ENCODE results near the gene LRRC63.
"Not testable (repeated sequence)": the region's sequence is repeated elsewhere in the genome, so short reads cannot be mapped to it uniquely, and the experiment has no call there.

LRRC63 gene

DNA sequence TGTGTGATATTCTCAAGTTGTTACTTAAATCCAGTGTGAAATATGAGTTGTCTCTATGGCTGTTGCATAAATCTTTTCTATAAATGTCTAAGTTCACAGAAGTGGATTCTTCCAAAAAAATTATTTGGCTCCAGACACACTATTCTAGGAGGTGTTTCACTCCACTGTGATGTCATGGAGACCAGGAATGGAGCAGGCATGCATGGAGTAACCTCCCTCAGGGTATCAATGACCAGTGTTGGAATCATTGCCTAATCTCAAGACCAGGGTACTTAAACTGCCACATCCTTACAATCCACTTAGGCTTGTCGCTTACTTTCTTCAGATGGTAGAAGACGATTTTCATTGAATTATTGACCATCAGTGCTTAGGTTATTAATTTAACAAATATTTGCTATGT, 55.4 kb downstream of the LRRC63 start:
- no peak for DNase-seq

DNA sequence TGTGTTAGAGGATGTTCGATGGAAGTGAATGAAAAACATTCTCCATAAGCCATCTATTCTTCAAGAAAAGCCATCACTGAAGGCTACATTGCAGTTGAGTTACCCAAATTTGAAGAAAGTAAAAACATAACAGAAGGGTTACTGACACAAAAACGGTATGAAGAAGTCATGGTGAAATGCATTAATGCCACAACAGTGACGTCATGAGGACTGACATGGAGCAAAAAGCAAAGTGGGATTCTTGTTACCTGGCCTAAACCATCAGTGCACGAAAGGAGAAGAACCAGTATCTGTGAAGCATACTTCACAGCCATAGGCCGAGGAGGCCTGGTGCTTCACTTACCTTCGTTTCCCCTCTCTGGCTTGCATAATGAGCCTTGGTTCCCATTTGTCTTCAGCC, 58.7 kb downstream of the LRRC63 start:
- DNase-seq: no peak

DNA sequence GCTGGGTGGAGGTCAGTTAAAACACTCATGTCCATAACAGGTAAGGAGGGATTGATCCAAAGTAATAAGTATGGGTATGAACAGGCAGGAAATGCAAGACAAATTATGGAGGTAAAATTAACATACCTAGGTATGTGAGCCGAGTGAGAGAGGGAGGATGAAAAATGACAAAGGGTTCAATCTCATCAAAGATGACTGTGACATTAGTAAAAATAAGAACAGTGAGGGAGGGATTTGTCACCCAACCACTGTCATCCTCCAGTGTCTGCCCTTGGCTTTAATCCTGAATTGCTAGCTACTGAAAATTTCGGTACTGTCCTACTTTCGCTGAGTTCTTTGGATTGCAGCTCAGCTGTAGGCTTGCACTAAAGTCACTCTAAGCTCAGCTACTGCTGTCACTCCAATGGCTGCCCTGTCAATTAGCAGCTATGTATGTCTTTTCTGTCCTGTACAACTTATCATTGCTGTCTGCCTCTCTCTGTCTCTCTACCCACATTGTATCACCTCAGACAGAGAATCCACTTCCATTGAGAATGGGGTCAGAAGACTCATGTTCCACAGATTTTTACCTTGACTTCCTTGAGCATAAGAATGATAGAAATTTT, 62.5 kb downstream of the LRRC63 start:
- DNase-seq: no peak

DNA sequence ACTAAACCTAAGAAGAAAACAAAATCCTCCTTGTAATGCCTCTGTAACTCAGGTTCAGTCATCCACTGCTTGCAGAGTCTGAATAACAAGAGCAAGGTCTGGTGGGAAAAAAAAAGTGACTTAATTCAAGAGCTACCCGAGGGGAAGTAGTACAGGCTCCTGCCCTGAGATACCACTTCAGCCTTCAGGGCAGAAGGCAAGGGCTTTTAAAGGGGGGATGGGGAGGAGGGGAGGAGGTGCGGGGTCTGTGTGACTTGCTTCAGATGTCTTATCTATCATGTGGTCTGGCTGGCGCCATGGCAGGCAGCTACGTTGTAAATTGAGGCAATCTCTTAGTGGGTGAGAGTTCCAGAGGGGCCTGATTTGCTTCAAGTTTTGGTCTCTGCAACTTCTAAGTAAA, 66.7 kb downstream of the LRRC63 start:
- peak in 3 of 4 experiments; percentile 31 to 40 (median 36) for DNase-seq

DNA sequence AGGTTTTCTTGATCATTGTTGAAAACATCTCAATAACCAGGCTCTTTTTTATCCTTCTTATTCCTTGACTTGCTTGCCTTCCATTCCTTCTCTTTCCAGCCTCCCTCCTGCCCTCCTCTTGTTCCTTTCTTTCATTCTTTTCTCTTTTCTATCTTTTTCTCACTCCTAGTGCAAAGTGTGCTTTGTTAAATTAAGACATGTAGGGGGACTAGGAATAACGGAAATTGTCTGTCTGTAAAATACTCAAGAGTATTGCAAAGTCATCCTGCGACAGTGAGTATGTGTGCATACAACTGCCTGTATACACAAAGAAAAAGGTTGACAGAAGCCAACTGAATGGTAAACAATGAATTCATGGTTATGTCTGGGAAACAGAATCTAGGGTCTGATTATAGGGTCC, 70.1 kb downstream of the LRRC63 start:
- no peak for DNase-seq

DNA sequence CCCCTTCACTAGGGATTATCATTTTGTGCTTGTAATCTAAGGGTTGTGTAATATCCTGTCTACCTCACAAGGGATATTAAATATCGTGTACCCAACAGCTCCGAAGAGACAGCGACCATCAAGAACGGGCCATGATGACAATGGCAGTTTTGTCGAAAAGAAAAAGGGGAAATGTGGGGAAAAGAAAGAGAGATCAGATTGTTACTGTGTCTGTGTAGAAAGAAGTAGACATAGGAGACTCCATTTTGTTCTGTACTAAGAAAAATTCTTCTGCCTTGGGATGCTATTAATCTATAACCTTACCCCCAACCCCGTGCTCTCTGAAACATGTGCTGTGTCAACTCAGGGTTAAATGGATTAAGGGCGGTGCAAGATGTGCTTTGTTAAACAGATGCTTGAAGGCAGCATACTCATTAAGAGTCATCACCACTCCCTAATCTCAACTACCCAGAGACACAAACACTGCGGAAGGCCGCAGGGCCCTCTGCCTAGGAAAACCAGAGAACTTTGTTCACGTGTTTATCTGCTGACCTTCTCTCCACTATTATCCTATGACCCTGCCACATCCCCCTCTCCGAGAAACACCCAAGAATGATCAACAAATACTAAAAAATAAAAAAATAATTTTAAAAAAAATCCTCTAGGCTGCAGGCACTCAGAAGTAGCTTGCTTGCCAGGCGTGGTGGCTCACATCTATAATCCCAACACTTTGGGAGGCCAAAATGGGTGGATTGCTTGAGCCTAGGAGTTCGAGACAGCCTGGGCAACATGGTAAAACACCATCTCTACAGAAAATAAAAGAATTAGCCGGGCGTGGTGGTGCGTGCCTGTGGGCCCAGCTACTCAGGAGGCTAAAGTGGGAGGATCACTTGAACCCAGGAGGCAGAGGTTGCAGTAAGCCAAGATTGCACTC, 72.4 kb downstream of the LRRC63 start:
- DNase-seq: not testable (repeated sequence)

DNA sequence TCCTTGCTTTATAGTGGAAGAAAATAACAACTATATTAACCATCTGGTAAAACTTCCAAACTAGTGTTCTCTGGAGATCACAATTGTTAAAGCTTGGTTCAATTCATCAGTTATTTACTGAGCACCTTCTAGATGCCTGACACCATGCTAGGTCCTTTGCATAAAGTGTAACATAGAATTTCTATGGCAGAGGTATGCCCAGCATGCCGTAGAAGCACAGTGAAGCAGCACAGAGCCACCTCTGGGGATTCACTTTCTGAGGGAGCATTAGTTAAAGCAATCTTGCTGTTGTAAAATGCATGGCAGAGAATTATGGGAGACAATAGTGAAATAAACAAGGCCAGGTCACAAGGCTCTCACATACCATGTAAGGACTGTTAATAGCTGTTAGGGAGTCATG, 75.2 kb downstream of the LRRC63 start:
- DNase-seq: no peak

DNA sequence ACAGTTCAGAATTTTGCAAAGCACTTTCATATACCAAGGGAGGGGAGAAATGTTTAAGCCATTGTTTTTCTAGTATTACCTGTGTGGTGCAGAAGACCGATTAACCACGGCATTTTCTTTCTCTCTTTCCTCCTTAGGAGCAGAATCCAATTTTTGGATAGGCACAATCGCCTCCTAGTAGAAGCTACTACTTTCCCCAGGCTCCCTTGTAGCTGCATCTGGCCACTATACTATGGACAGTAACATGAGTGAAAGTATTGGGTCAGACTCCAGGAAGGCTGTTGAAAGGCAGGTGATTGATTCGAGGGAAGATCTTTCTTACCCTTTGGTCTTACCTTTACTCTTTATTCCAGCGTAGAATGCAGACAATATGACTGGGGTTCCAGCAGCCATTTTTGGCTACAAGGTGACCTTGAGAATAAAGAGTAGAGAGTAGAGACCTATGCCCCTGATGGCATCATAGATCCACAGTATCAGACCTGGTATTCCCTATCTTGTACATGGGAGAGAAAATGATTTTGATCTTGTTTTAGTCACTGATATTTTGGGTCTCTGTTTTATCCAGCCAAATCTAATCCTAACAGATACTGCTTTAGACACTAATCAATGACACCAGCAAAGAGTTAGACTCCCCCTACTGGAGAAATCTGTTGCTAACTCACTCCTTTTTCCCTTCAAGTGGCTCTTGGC, 77.0 kb downstream of the LRRC63 start:
- DNase-seq: peak; percentile 62 to 86 (median 74)

DNA sequence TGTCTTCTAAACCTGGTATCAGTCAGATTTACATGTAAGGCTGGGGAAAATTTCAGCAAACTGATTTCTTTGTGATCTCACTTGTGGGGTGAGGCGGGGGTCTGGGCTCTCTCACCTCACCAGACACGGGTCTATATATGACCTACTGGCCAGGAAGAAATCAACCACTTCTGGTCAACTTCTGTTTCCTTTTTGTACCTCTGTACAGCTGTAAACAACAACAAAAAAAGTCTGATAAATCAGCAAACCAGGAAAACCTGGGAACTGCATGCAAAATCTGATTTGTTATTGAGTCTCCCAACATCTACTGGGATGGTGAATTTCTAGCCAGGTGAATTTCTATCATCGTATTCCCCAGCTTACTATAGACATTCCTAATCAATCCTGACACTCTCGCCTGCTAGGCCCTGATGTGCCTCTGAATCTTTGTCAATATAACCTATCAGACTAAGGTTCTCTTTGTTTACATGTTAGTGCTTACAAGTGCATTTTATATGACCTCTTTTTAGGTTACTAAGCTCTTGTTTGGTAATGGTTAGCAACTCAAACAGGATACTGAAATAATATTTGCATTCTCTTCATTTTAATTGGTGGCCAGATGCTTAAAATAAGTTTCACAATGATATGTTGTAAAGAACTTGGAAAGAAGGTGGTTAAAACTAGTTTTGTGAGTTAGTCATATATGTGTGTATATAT, 77.7 kb downstream of the LRRC63 start:
- DNase-seq: no peak

DNA sequence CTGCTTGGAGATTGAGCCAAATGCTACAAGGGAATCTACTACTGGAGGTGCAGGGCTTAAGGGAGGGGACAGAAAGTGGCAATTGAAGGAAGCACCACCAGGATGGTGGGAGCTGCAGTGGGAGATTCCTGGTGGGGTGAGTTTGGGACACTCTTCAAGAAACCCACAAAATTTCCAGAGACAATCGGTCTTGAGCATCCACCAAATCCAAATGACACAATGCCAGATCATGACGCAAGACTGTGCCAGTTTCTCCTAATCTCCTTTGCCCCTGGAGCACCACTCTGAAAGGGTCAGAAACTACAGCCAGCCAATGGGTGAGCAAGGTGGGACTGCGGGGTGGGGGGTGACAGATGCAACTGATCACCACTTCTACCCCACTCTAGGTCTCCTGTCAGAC, 78.7 kb downstream of the LRRC63 start:
- DNase-seq: no peak

DNA sequence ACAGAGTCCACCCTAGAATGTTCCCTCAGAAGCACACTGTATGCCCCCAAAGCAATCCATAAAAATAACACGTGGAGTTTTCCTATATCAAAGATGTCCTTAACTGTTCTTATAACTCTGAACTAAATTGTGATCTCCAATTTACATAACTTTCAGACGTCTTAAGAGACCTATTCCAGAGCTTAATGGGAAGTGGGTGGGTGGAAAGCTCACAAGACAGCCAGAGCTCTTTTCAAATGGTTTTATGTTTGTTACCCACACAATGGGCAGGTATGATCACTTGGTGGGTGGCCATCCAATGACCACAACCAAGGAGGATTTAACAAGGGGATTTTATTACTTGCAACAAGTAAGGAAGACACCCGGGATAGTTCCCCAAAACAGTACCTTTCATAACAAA, 81.7 kb downstream of the LRRC63 start:
- peak in 3 of 4 experiments; percentile 26 to 50 (median 38) for DNase-seq

DNA sequence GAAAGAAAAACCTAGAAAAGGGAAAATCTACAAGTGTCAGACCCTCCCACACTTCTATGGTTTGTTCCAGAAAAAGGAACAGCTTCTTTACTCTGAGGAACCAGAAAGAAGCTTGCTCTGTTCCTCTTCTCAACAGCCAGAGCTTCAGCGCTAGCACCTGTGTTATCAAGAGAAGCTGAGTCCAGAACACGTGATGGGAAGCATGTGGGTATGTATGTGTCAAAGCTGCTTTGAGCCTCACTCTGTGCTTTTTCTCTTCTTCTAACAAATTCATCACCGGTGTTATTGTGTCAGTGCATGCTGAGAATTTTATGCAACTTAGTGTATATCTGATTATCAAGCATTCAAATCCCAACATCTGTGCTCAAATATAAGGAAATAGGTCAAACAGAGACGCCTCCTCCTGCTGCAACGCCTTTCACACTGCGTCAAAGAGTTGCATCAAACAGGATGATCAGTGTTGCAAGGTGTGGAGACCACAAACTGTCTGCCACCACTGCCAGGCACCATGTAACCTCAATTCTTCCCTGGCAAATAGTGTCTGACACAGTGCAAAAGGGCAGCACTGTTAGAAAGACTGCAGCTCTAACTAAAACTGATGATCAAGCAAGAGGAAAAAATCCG, 83.9 kb downstream of the LRRC63 start:
- DNase-seq: peak; percentile 72 to 90 (median 81)

DNA sequence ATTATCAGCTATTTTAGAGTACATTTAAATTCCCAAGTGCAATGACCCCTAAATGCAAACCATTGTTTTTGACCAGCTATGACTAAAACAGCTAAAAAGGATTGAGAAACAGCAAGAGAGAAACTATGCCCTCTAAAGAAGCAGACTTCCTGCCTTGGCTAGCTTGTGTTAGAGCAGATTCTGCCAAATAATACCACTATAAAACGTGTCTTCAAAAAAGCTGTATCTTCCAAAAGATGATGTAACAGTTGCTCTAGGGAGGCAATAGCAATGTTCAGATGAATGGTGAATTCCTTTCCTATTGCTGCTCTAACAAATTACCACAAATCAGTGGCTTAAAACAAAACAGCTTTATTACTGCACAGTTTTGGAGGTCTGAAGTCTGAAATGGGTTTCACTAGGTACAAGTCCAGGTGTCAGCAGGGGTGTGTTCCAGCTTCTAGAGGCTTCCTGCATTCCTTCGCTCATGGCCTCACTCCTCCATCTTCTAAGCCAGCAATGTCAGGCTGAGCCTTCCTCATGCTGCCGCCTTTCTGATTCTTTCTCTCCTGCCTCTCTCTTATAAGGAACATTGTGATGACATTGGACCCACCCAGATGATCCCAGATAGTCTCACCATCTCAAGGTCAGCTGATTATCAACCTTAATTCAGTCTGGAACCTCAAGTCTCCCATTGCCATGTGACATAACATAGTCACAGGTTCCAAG, 84.5 kb downstream of the LRRC63 start:
- DNase-seq: peak in 1 of 4 experiments; percentile 67

DNA sequence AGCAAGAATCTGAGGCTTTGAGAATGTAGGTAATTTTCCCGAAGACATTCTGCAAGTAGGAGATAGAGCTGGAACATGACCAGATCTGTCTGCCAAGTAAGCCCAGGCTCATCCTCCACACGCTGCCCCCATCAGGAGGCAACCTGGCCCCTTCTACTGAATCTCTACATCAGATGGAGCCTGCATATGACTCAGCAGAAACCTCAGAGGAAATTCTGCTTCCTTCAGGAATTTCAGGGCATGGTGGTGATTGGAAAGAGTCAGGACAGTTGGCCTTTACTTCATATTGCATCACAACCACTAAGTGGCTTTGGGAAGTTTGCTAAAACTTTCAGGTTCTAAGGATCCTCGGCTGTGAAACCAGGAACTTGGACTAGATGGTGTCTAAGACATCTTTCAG, 85.2 kb downstream of the LRRC63 start:
- DNase-seq: peak in 3 of 4 experiments; percentile 30 to 35 (median 31)

DNA sequence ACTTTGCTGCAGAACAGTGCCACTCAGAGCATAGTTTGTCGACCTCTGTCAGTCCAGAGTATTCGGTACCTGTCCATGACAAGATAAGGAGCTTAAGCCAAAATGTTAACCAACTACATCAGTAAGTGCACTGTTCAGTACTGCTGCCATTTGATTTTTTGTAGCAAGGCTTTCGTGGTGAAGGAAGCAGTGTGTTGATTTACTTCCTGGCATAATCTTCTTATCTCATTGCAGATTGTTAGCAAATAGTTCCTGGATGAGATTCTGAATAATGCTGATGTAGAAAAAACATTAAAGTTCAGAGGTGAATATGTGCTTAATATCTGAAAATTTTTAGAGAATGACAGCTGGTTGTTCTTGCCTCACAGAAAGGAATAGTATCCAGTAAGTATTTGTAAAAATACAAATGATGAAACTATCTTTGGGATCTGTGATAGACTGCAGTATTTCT, 85.7 kb downstream of the LRRC63 start:
- DNase-seq: no peak

DNA sequence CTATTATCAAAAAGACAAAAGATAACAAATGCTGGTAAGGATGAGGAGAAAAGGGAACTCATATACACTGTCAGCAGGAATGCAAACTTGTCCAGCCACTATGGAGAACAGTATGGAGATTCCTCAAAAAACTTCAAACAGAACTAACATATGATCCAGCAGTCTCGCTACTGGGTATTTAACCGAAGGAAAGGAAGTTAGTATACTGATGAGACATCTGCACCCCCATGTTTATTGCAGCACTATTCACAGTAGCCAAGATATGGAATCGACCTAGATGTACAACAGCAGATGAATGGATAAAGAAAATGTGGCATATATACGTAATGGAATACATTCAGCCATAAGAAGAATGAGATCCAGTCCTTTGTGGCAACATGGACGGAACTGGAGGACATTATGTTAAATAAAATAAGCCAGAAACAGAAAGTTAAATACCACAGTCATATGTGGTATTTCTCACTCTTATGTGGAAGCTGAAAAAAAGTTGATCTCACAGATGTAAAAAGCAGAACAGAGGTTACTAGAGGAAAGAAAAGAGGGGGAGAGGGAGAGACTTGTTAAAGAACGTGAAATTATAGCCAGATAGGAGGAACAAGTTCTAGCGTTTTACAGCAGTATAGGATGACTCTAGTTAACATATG, 92.1 kb downstream of the LRRC63 start:
- peak; percentile 47 to 83 (median 66) for DNase-seq

DNA sequence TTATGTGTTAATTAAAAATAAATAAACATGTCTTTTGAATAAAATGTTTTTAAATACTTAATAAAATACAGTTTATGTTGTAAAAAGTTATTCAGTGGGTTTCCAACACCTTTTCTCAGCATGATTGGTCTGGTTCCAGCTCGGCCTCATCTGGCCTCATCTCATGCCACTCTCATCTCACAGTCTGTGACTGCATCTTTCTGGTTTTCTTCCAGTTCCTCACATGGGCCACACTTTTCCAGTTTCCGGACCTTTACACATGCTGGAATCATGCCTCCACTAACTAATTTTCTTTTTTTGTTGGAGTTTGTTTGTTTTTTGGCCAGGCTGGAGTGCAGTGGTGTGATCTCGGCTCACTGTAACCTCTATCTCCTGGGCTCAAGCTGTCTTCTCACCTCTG, 92.8 kb downstream of the LRRC63 start:
- no peak for DNase-seq

DNA sequence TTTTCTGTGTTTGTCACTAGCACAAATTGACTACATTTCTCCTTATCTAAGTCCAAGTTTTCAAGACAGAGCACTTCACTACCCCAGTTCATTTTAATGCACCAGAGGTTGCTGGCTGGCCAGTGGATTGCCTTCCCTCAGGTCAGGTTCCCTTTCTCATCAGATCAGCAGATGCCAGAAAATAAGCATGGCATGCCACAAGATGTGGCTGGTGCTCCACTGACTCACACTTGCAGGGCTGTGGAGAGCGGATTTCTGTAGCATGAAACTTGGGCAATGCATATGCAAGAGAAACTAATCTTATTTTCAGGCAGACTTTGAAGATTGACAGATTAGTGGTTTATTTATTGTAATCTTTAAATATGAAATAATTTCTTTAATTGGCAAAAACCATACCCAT, 95.8 kb downstream of the LRRC63 start:
- peak; percentile 76 to 86 (median 81) for DNase-seq

DNA sequence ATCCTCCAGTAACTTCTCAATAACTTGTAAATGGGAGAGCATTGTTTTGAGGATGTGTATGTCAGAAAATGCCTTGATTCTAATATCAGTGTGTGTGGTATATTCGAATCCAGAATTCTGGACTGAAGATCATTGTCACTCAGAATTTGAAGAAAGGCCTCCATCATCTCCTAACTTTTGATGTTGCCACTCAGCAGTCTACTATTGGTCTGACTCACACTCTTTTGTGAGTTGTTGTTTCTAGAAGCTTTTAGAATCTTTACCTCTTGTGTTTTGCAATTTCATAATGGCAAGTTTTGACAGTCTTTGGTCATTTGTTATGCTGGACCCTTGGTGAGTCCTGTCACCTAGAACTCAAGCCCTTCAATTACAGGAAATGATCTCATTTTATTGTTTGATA, 98.3 kb downstream of the LRRC63 start:
- no peak for DNase-seq

DNA sequence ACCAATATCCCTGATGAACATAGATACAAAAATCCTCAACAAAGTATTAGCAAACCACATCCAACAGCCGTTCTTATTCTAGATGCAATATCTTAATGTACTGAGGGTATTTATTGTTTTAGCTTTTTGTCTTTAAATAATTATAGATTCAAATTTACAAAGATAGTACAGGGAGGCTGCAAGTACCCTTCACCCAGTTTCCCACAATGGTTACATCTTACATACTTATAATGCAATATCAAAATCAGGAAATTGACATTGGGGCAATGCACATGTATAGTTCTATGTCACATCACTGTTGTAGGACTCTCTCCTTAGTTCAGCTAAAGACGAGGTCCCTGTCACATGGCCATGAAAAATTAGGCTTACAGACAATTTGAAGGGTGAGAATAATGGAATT, 99.5 kb downstream of the LRRC63 start:
- no peak for DNase-seq

DNA sequence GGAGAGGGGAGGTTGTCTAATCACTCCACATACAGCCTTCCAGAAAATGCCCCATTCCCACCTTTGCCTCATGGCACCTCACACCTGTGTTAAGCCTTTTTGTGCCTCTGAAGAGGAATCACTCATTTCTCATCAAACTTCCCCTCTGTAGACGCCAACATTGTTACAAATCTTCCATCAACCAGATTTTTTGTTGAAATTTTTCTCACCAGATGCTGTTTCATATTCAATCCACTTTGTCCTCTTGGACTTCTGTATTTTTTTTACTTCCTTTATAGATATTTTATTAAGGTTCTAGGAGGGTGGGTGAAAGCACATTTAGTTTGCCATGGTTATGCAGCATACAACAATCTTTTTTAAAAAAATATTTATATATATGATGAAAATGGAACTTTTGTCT, 101.3 kb downstream of the LRRC63 start:
- peak in 2 of 4 experiments; percentile 42 to 57 for DNase-seq

All from suppressor macrophage (primary cell).